Upper lobe of left lung (tissue), 4 donors: ENCODE data around the gene HIVEP3.

Experiments used
- POLR2AphosphoS5 ChIP-seq, 2 donors: sonication (generic); formaldehyde crosslinking; IDR thresholded peaks; one replicate each; pipeline ENCODE4 v1.5.1; 2017; ENCODE audit warnings: antibody characterized with exemption in 2 of 2
- TF ChIP-seq, protein P1 (sequence below), 6 experiments: fragments of 450-650 bp in 4 of 6; fragments of 200-600 bp in 2 of 6; sonication (generic) in 2 of 6; IDR thresholded peaks; one replicate each; pipeline ENCODE4 v1.5.1; 2016 to 2019; ENCODE audit warnings: antibody characterized with exemption in 6 of 6

GRCh38 chr1:41810446-41810845 lies 108.3 kb downstream of the HIVEP3 start:
- no peak for TF ChIP-seq POLR2AphosphoS5 (IDR thresholded peaks at IDR 0.05)
- TF ChIP-seq, protein P1, sequence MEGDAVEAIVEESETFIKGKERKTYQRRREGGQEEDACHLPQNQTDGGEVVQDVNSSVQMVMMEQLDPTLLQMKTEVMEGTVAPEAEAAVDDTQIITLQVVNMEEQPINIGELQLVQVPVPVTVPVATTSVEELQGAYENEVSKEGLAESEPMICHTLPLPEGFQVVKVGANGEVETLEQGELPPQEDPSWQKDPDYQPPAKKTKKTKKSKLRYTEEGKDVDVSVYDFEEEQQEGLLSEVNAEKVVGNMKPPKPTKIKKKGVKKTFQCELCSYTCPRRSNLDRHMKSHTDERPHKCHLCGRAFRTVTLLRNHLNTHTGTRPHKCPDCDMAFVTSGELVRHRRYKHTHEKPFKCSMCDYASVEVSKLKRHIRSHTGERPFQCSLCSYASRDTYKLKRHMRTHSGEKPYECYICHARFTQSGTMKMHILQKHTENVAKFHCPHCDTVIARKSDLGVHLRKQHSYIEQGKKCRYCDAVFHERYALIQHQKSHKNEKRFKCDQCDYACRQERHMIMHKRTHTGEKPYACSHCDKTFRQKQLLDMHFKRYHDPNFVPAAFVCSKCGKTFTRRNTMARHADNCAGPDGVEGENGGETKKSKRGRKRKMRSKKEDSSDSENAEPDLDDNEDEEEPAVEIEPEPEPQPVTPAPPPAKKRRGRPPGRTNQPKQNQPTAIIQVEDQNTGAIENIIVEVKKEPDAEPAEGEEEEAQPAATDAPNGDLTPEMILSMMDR (IDR thresholded peaks at IDR 0.05): no peak
